Liver (tissue), 9 donors: ENCODE results near the gene DUSP1. TPM values are rescaled to one million over a fixed set of nuclear protein-coding genes. Genes with fewer than 3 reads are reported as not detected.

ENCODE experiments used
- DNase-seq: peaks from one replicate; pipeline ENCODE4 v3.0.0-alpha.2; 2017; ENCODE audit warnings: low spot score
- H3K27ac ChIP-seq, 2 donors: one replicate each; pipeline ENCODE4 v1.7.0; 2013; ENCODE audit warnings: inconsistent platforms in 2 of 2, low read length in 2 of 2, control low read depth in 1 of 2, low read depth in 1 of 2, mild to moderate bottlenecking in 1 of 2
- H3K27me3 ChIP-seq, 4 donors: one replicate each; pipeline versions ENCODE4 v1.6.1 to v1.7.0; 2013; ENCODE audit warnings: low read length in 3 of 4, inconsistent platforms in 1 of 4, mild to moderate bottlenecking in 1 of 4, moderate library complexity in 1 of 4; ENCODE audit not compliant: control insufficient read depth in 4 of 4, insufficient read depth in 4 of 4
- H3K36me3 ChIP-seq, 4 donors: one replicate each; pipeline versions ENCODE4 v1.6.1 to v1.7.0; 2013; ENCODE audit warnings: low read length in 3 of 4, mild to moderate bottlenecking in 3 of 4, low read depth in 1 of 4, moderate library complexity in 1 of 4; ENCODE audit not compliant: control insufficient read depth in 4 of 4, insufficient read depth in 3 of 4
- H3K4me1 ChIP-seq, 4 donors: one replicate each; pipeline versions ENCODE4 v1.6.1 to v1.7.0; 2013; ENCODE audit warnings: low read length in 3 of 4, mild to moderate bottlenecking in 3 of 4, moderate library complexity in 1 of 4; ENCODE audit not compliant: control insufficient read depth in 4 of 4, insufficient read depth in 4 of 4
- H3K4me3 ChIP-seq, 3 donors: one replicate each; pipeline versions ENCODE4 v1.6.1 to v1.7.0; 2013; ENCODE audit warnings: low read length in 3 of 3, control low read depth in 1 of 3, low read depth in 1 of 3, mild to moderate bottlenecking in 1 of 3
- H3K9ac ChIP-seq, 2 donors: one replicate each; pipeline ENCODE4 v1.7.0; 2013; ENCODE audit warnings: low read length in 2 of 2, mild to moderate bottlenecking in 2 of 2, moderate library complexity in 2 of 2, control low read depth in 1 of 2, low read depth in 1 of 2
- H3K9me3 ChIP-seq, 4 donors: one replicate each; pipeline versions ENCODE4 v1.6.1 to v1.7.0; 2013; ENCODE audit warnings: low read length in 3 of 4; ENCODE audit not compliant: control insufficient read depth in 4 of 4
- EGR1 ChIP-seq, 2 donors: IDR thresholded peaks; 2 replicates each; pipeline ENCODE4 v1.6.1; 2016 to 2018; ENCODE audit warnings: antibody characterized with exemption in 2 of 2, low read depth in 2 of 2
- FOXA1 ChIP-seq: IDR thresholded peaks from 2 replicates; pipeline ENCODE4 v1.6.1; 2016; ENCODE audit warnings: antibody characterized with exemption
- FOXA2 ChIP-seq: IDR thresholded peaks from 2 replicates; pipeline ENCODE4 v1.6.1; 2016; ENCODE audit warnings: antibody characterized with exemption
- GABPA ChIP-seq, 2 donors: IDR thresholded peaks in 1 of 2; conservative IDR thresholded peaks in 1 of 2; 2 replicates each; pipeline ENCODE4 v1.6.1; 2016; ENCODE audit warnings: antibody characterized with exemption in 2 of 2, mild to moderate bottlenecking in 1 of 2, moderate library complexity in 1 of 2
- HNF4A ChIP-seq, 2 donors: conservative IDR thresholded peaks; 2 replicates each; pipeline ENCODE4 v1.6.1; 2016; ENCODE audit warnings: antibody characterized with exemption in 2 of 2, mild to moderate bottlenecking in 2 of 2
- HNF4G ChIP-seq: IDR thresholded peaks from 2 replicates; pipeline ENCODE4 v1.6.1; 2016; ENCODE audit warnings: antibody characterized with exemption
- JUND ChIP-seq, 2 donors: IDR thresholded peaks; 2 replicates each; pipeline ENCODE4 v1.6.1; 2016; ENCODE audit warnings: antibody characterized with exemption in 2 of 2
- NR2F2 ChIP-seq: IDR thresholded peaks from 2 replicates; pipeline ENCODE4 v1.6.1; 2016; ENCODE audit warnings: antibody characterized with exemption
- RAD21 ChIP-seq, 2 donors: IDR thresholded peaks; 2 replicates each; pipeline ENCODE4 v1.6.1; 2016; ENCODE audit warnings: antibody characterized with exemption in 2 of 2, mild to moderate bottlenecking in 2 of 2
- RXRA ChIP-seq, 2 donors: IDR thresholded peaks; 2 replicates each; pipeline ENCODE4 v1.6.1; 2017 to 2018; ENCODE audit warnings: antibody characterized with exemption in 2 of 2, mild to moderate bottlenecking in 1 of 2
- SP1 ChIP-seq: IDR thresholded peaks from 2 replicates; pipeline ENCODE4 v1.6.1; 2018; ENCODE audit warnings: antibody characterized with exemption, mild to moderate bottlenecking
- TAF1 ChIP-seq: conservative IDR thresholded peaks from 2 replicates; pipeline ENCODE4 v1.6.1; 2016; ENCODE audit warnings: antibody characterized with exemption, mild to moderate bottlenecking
- YY1 ChIP-seq: IDR thresholded peaks from 2 replicates; pipeline ENCODE4 v1.6.1; 2016; ENCODE audit warnings: antibody characterized with exemption, mild to moderate bottlenecking
- WGBS: extraction: QIAGEN DNeasy Blood & Tissue Kit; methylation state at CpG from one replicate; pipeline ENCODE4 v1.1.7; 2013; 5-methylcytosine and 5-hydroxymethylcytosine counted together
- polyA plus RNA-seq, 2 donors: library from polyadenylated mRNA; stranded (reverse) in 1 of 2; unstranded in 1 of 2; fragments of 200-250 nt in 1 of 2; fragments of >200 nt in 1 of 2; fragmentation: Nextera tagmentation in 1 of 2; extraction: Ambion mirVana in 1 of 2; gene quantifications; one replicate each; pipeline versions ENCODE4 v1.2.1 to v1.2.3, GENCODE V29; 2013 to 2015
- total RNA-seq, 2 donors: library from RNA; depleted of rRNA; stranded (reverse); fragments of >200 nt; gene quantifications; one replicate each; pipeline ENCODE4 v1.2.3, GENCODE V29; 2014
- TF ChIP-seq, protein P1 (sequence below): IDR thresholded peaks from 2 replicates; pipeline ENCODE4 v1.6.1; 2016; ENCODE audit warnings: antibody characterized with exemption
- TF ChIP-seq, protein P2 (sequence below): IDR thresholded peaks from 2 replicates; pipeline ENCODE4 v1.6.1; 2016; ENCODE audit warnings: antibody characterized with exemption, mild to moderate bottlenecking
- TF ChIP-seq, protein P3 (sequence below): fragments of 150-350 bp; IDR thresholded peaks from 2 replicates; pipeline ENCODE4 v1.5.1; 2017; ENCODE audit warnings: improper control_type of control experiment, low read depth, low read length; ENCODE audit not compliant: missing input control
- TF ChIP-seq, protein P4 (sequence below): IDR thresholded peaks from 2 replicates; pipeline ENCODE4 v1.6.1; 2016; ENCODE audit warnings: antibody characterized with exemption
- TF ChIP-seq, protein P5 (sequence below): IDR thresholded peaks from 2 replicates; pipeline ENCODE4 v1.6.1; 2016; ENCODE audit warnings: antibody characterized with exemption
- donor health status: healthy.
- donor health status: healthy.
- donor health status: healthy.
- donor health status: healthy.
- donor health status: healthy.

Gene DUSP1
- total and polyA plus RNA-seq, 4 donors = 53.2 to 237 (median 110) TPM

DNA sequence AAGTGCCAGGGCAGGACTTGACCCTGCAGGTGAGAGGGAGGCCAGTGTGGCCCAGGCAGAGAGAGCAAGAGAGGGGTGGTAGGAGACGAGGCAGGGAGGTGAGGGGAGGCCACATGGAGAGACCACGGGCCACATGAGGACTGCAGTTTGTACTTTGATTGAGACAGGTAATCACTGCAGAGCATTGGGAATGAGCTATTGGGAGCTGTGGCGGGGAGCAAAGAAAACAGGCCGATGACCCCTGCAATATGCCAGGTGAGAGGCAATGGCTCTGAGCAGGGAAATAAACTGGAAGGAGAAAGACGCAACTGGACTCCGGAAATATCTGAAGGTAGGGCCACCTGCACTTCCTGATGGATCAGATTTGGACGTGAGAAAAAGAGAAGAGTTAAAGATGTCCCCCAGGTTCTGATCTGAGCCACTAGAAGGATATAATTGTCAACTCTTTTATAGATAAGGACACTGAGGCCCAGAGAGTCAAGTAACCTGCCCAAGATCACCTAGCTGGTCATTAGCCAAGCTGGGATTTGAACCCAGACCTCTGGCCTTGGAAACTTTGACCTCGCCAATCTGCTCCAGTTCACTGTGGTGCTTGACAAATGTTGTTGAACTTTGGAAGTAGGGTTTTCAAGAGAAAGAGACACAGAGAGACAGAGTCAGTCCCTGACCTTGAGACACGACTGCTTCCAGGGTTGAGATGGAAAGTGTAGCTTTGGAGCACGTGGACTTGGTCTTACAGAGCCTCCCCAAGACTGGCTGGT, 42.3 kb downstream of the DUSP1 start:
- no peak overlapping the region for H3K4me3 ChIP-seq
- H3K27ac ChIP-seq = peak overlapping the region; percentile 15 to 29
- H3K9ac ChIP-seq = no peak overlapping the region
- 44% methylated on average over 10 of the region's 10 CpGs for WGBS
- no peaks in the 10 kb centered on the region for H3K27me3 ChIP-seq
- H3K36me3 ChIP-seq = no peaks in the 10 kb centered on the region
- H3K9me3 ChIP-seq = no peaks in the 10 kb centered on the region
- TF ChIP-seq GABPA (IDR thresholded peaks at IDR 0.05 in 1 of 2, conservative IDR thresholded peaks at IDR 0.05 in 1 of 2) (no peak), TAF1 (no peak), RXRA (IDR thresholded peaks at IDR 0.05) (peak; percentile 48 to 52), HNF4G (peak; percentile 16), HNF4A (conservative IDR thresholded peaks at IDR 0.05) (peak; percentile 58 to 72), EGR1 (IDR thresholded peaks at IDR 0.05; ENCODE audit: low read depth in 2 of 2) (no peak)
- no peak for DNase-seq
- peaks cover 11 to 44% (median 33%) of the 10 kb centered on the region in 4 donors for H3K4me1 ChIP-seq

DNA sequence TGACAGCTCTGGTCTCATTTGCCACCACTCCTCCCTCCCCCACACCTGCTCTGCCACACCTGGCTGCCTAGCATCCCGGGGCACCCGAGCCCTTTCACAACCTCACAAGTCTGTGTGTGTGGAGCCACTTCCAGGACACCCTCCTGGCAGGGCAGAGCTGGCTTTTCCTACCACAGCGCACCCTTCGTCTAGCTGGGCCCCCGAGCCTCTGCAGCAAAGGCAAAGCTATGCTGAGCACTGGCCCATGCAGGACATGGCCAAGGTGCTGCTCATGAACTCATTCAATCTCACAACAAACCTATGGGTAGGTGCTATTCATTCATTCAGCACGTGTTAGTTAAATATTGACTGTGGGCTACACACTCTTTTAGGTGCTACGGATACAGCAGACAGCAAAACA, 43.4 kb downstream of the DUSP1 start:
- DNase-seq = no peak
- H3K27me3 ChIP-seq = no peaks in the 10 kb centered on the region
- H3K36me3 ChIP-seq = no peaks in the 10 kb centered on the region
- H3K9ac ChIP-seq = no peak overlapping the region
- no peaks in the 10 kb centered on the region for H3K9me3 ChIP-seq
- peak in 1 of 2 donors; percentile 11 for TF ChIP-seq RAD21 (IDR thresholded peaks at IDR 0.05)
- TF ChIP-seq, protein P1, sequence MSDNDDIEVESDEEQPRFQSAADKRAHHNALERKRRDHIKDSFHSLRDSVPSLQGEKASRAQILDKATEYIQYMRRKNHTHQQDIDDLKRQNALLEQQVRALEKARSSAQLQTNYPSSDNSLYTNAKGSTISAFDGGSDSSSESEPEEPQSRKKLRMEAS = no peak
- no peak for TF ChIP-seq FOXA2
- TF ChIP-seq, protein P2, sequence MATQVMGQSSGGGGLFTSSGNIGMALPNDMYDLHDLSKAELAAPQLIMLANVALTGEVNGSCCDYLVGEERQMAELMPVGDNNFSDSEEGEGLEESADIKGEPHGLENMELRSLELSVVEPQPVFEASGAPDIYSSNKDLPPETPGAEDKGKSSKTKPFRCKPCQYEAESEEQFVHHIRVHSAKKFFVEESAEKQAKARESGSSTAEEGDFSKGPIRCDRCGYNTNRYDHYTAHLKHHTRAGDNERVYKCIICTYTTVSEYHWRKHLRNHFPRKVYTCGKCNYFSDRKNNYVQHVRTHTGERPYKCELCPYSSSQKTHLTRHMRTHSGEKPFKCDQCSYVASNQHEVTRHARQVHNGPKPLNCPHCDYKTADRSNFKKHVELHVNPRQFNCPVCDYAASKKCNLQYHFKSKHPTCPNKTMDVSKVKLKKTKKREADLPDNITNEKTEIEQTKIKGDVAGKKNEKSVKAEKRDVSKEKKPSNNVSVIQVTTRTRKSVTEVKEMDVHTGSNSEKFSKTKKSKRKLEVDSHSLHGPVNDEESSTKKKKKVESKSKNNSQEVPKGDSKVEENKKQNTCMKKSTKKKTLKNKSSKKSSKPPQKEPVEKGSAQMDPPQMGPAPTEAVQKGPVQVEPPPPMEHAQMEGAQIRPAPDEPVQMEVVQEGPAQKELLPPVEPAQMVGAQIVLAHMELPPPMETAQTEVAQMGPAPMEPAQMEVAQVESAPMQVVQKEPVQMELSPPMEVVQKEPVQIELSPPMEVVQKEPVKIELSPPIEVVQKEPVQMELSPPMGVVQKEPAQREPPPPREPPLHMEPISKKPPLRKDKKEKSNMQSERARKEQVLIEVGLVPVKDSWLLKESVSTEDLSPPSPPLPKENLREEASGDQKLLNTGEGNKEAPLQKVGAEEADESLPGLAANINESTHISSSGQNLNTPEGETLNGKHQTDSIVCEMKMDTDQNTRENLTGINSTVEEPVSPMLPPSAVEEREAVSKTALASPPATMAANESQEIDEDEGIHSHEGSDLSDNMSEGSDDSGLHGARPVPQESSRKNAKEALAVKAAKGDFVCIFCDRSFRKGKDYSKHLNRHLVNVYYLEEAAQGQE = no peak
- no peak for TF ChIP-seq TAF1
- TF ChIP-seq NR2F2 = no peak
- TF ChIP-seq SP1 = no peak
- TF ChIP-seq, protein P3, sequence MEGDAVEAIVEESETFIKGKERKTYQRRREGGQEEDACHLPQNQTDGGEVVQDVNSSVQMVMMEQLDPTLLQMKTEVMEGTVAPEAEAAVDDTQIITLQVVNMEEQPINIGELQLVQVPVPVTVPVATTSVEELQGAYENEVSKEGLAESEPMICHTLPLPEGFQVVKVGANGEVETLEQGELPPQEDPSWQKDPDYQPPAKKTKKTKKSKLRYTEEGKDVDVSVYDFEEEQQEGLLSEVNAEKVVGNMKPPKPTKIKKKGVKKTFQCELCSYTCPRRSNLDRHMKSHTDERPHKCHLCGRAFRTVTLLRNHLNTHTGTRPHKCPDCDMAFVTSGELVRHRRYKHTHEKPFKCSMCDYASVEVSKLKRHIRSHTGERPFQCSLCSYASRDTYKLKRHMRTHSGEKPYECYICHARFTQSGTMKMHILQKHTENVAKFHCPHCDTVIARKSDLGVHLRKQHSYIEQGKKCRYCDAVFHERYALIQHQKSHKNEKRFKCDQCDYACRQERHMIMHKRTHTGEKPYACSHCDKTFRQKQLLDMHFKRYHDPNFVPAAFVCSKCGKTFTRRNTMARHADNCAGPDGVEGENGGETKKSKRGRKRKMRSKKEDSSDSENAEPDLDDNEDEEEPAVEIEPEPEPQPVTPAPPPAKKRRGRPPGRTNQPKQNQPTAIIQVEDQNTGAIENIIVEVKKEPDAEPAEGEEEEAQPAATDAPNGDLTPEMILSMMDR = no peak
- TF ChIP-seq FOXA1 = no peak
- no peak for TF ChIP-seq JUND (IDR thresholded peaks at IDR 0.05)
- TF ChIP-seq, protein P4, sequence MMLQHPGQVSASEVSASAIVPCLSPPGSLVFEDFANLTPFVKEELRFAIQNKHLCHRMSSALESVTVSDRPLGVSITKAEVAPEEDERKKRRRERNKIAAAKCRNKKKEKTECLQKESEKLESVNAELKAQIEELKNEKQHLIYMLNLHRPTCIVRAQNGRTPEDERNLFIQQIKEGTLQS = no peak
- peak; percentile 7 to 27 for TF ChIP-seq HNF4A (conservative IDR thresholded peaks at IDR 0.05)
- no peak for TF ChIP-seq YY1
- TF ChIP-seq, protein P5, sequence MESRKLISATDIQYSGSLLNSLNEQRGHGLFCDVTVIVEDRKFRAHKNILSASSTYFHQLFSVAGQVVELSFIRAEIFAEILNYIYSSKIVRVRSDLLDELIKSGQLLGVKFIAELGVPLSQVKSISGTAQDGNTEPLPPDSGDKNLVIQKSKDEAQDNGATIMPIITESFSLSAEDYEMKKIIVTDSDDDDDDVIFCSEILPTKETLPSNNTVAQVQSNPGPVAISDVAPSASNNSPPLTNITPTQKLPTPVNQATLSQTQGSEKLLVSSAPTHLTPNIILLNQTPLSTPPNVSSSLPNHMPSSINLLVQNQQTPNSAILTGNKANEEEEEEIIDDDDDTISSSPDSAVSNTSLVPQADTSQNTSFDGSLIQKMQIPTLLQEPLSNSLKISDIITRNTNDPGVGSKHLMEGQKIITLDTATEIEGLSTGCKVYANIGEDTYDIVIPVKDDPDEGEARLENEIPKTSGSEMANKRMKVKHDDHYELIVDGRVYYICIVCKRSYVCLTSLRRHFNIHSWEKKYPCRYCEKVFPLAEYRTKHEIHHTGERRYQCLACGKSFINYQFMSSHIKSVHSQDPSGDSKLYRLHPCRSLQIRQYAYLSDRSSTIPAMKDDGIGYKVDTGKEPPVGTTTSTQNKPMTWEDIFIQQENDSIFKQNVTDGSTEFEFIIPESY = no peak
- no peak for TF ChIP-seq EGR1 (IDR thresholded peaks at IDR 0.05; ENCODE audit: low read depth in 2 of 2)
- TF ChIP-seq GABPA (IDR thresholded peaks at IDR 0.05 in 1 of 2, conservative IDR thresholded peaks at IDR 0.05 in 1 of 2) = no peak
- TF ChIP-seq HNF4G = no peak
- peak; percentile 16 to 31 for TF ChIP-seq RXRA (IDR thresholded peaks at IDR 0.05)
- WGBS = 63% methylated on average over 7 of the region's 7 CpGs
- peak overlapping the region in 1 of 2 donors; percentile 39 for H3K27ac ChIP-seq
- H3K4me1 ChIP-seq = peaks cover 11 to 47% (median 33%) of the 10 kb centered on the region in 4 donors
- no peak overlapping the region for H3K4me3 ChIP-seq
